ENCODE results near the gene PKP1.
A peak's percentile ranks its signal among the peaks of the same experiment; 100 is the strongest.

The PKP1 gene

GRCh38 chr1:201353186-201353940 lies 70.1 kb downstream of the PKP1 start:
- DNase-seq (ENCODE audit: low spot score), result no peak

- no peak for DNase-seq (ENCODE audit: low spot score)
These were observed 71.0 kb downstream of the PKP1 start for GRCh38 chr1:201354151-201354900.

- no peak for DNase-seq (ENCODE audit: low spot score)
These were observed 71.6 kb downstream of the PKP1 start for GRCh38 chr1:201354901-201355295.

- no peak for DNase-seq (ENCODE audit: low spot score)
These were observed 72.2 kb downstream of the PKP1 start for GRCh38 chr1:201355471-201355870.

- no peak for DNase-seq (ENCODE audit: low spot score)
These were observed 72.9 kb downstream of the PKP1 start for GRCh38 chr1:201356236-201356635.

GRCh38 chr1:201356701-201357100 lies 73.4 kb downstream of the PKP1 start:
- no peak for DNase-seq (ENCODE audit: low spot score)

- no peak for DNase-seq (ENCODE audit: low spot score)
These were observed 73.9 kb downstream of the PKP1 start for GRCh38 chr1:201357211-201357610.

- no peak for DNase-seq (ENCODE audit: low spot score)
These were observed 74.5 kb downstream of the PKP1 start for GRCh38 chr1:201357636-201358348.

- DNase-seq (ENCODE audit: low spot score), result no peak
These were observed 75.3 kb downstream of the PKP1 start for GRCh38 chr1:201358596-201358995.

GRCh38 chr1:201359031-201359872 lies 75.9 kb downstream of the PKP1 start:
- DNase-seq (ENCODE audit: low spot score), result no peak

- DNase-seq (ENCODE audit: low spot score), result no peak
These were observed 76.5 kb downstream of the PKP1 start for GRCh38 chr1:201359873-201360210.

GRCh38 chr1:201360486-201360885 lies 77.2 kb downstream of the PKP1 start:
- no peak for DNase-seq (ENCODE audit: low spot score)

- DNase-seq (ENCODE audit: low spot score), result no peak
These were observed 77.8 kb downstream of the PKP1 start for GRCh38 chr1:201360901-201361651.

GRCh38 chr1:201361652-201362504 lies 78.6 kb downstream of the PKP1 start:
- peak; percentile 71 for DNase-seq (ENCODE audit: low spot score)

GRCh38 chr1:201362906-201363305 lies 79.6 kb downstream of the PKP1 start:
- DNase-seq (ENCODE audit: low spot score), result no peak

GRCh38 chr1:201363467-201363866 lies 80.2 kb downstream of the PKP1 start:
- DNase-seq (ENCODE audit: low spot score), result no peak

GRCh38 chr1:201364808-201365105 lies 81.5 kb downstream of the PKP1 start:
- no peak for DNase-seq (ENCODE audit: low spot score)

GRCh38 chr1:201365251-201365650 lies 81.9 kb downstream of the PKP1 start:
- no peak for DNase-seq (ENCODE audit: low spot score)

- no peak for DNase-seq (ENCODE audit: low spot score)
These were observed 83.4 kb downstream of the PKP1 start for GRCh38 chr1:201366696-201367095.

- no peak for DNase-seq (ENCODE audit: low spot score)
These were observed 85.9 kb downstream of the PKP1 start for GRCh38 chr1:201369209-201369608.

GRCh38 chr1:201370500-201370899 lies 87.2 kb downstream of the PKP1 start:
- no peak for DNase-seq (ENCODE audit: low spot score)
